Measurements from ENCODE around the gene RPL29. TPM values are rescaled to one million over a fixed set of nuclear protein-coding genes. Genes with fewer than 3 reads are reported as not detected.
A peak's percentile ranks its signal among the peaks of the same experiment; 100 is the strongest.

The RPL29 gene
- total RNA-seq, 1 donor, result 759 TPM

- TF ChIP-seq, protein P1, sequence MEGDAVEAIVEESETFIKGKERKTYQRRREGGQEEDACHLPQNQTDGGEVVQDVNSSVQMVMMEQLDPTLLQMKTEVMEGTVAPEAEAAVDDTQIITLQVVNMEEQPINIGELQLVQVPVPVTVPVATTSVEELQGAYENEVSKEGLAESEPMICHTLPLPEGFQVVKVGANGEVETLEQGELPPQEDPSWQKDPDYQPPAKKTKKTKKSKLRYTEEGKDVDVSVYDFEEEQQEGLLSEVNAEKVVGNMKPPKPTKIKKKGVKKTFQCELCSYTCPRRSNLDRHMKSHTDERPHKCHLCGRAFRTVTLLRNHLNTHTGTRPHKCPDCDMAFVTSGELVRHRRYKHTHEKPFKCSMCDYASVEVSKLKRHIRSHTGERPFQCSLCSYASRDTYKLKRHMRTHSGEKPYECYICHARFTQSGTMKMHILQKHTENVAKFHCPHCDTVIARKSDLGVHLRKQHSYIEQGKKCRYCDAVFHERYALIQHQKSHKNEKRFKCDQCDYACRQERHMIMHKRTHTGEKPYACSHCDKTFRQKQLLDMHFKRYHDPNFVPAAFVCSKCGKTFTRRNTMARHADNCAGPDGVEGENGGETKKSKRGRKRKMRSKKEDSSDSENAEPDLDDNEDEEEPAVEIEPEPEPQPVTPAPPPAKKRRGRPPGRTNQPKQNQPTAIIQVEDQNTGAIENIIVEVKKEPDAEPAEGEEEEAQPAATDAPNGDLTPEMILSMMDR (IDR thresholded peaks at IDR 0.05; ENCODE audit: insufficient read depth, low read depth, low read length), result no peak
- H3K4me3 ChIP-seq (ENCODE audit: low read depth, low read length), result peak within 1 kb of the TSS; percentile 66
- DNase-seq (ENCODE audit: low read depth), result peak; percentile 91
These were observed 12.7 kb downstream of the RPL29 start, which contains the start of gene ACY1 for GRCh38 chr3:51982838-51983577. Gene ACY1 (plus strand): TSS chr3:51983535. CDS start chr3:51984065, 530 bp downstream.

DNA sequence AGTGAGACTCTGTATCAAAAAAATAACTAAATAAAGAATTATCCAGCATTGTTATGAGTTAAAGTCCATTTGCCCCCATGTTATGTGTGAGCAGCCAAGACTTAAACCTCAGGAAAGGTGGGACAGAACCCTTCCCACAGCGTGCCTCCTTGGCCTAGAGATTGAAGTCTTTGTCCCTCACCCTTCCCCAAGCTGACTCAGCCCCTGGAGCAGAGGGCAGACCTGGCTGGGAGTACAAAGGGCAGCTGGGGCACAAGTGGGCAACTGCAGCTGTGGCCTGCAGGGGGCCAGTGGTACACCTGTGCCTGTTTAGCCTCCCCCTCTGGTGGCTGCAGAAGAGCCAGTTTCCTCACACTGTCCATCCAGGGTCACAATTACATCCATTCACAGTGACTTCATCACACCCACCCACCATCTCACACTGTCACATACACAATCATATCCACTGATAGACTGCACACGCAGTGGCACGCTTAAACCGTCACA is 13.3 kb downstream of the RPL29 start:
- TF ChIP-seq, protein P1 (IDR thresholded peaks at IDR 0.05; ENCODE audit: insufficient read depth, low read depth, low read length), result peak; percentile 54
- H3K4me3 ChIP-seq (ENCODE audit: low read depth, low read length), result peak overlapping the region; percentile 66
- DNase-seq (ENCODE audit: low read depth), result no peak

DNA sequence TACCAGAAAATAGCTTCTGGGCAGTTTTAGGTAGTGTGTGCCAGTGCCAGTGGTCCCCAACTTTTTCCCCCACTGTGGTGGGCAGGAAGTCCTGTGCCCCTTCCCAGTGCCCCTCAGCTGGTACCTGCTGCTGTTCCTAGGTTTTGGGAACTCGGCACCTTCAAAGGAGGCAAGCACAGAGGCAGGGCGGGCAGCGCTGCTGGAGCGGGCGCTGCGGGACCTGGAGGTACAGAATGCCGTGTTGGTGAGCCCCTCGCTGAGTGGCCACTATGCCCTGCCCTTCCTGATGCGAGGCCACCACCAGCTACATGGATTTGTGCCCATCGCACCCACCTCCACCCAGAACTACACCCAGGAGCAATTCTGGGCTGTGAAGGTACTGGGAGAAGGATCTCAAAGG is 15.4 kb downstream of the RPL29 start:
- H3K4me3 ChIP-seq (ENCODE audit: low read depth, low read length), result no peak overlapping the region
- TF ChIP-seq, protein P1 (IDR thresholded peaks at IDR 0.05; ENCODE audit: insufficient read depth, low read depth, low read length), result no peak
- no peak for DNase-seq (ENCODE audit: low read depth)

GRCh38 chr3:51978143-51978502 is 17.6 kb downstream of the RPL29 start:
- DNase-seq (ENCODE audit: low read depth), result no peak

DNA sequence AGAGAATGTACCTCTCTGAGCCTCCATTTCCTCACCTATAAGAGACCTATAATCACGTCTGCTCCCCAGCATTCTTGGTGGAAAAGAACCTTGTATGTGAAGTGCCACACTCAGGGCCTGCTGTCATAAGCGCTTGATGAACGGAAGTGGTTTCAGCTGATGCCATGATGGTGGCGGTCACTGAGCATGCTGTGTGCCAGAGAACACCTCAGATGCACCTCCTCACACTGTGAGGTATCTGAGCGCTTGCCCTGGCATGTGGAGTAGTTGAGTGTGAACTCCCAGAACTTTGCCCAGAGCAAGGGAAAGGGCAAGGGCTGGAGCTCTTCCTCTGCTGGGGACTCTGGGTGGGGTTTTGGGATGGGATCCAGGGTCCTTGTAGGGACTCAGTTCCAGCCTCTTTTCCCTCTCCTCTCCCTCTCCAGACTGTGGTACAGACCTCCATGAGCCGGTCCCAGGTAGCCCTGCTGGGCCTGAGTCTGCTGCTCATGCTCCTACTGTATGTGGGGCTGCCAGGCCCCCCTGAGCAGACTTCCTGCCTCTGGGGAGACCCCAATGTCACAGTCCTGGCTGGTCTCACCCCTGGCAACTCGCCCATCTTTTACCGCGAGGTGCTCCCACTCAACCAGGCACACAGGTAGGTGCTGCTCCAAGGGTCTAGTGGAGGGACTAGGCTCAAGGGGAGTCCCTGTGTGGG is 18.1 kb downstream of the RPL29 start:
- no peak overlapping the region for H3K4me3 ChIP-seq (ENCODE audit: low read depth, low read length)
- TF ChIP-seq, protein P1 (IDR thresholded peaks at IDR 0.05; ENCODE audit: insufficient read depth, low read depth, low read length), result no peak
- no peak for DNase-seq (ENCODE audit: low read depth)

More at GRCh38 chr3:51978143-51978502, 17.6 kb downstream of the RPL29 start:
- no peak overlapping the region for H3K4me3 ChIP-seq (ENCODE audit: low read depth, low read length)
- TF ChIP-seq, protein P1 (IDR thresholded peaks at IDR 0.05; ENCODE audit: insufficient read depth, low read depth, low read length), result no peak

DNA sequence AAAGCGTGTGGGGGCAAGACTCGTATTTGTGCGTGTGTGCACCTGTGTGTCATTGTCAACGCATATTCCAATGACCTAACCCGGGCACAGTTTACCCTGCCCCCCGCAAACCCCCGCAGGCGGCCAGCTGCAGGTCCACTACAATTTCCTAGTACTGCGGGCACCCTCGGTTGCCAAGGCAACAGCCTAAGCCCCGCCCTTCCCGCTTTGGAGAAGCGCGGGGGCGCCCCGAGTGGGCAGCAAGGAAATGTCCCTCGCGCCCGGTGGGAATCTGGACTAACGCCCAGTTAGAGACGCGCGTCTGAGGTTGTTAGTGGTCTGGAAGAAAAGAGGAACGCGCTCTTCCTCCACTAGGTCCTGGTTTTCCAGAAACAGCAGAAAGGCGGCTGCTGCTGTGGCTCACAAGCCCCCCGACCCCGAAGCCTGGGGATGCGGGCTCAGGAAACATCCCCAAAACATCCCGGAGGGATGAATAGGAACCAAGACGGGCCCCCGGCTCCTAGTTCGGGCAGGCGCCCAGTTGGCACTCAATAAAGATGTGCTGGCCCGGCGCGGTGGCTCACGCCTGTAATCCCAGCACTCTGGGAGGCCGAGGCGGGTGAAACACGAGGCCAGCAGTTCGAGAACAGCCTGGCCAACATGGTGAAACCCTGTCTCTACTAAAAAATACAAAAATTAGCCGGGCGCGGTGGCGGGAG is 19.7 kb downstream of the RPL29 start:
- peak overlapping the region; percentile 70 for H3K4me3 ChIP-seq (ENCODE audit: low read depth, low read length)
- TF ChIP-seq, protein P1 (IDR thresholded peaks at IDR 0.05; ENCODE audit: insufficient read depth, low read depth, low read length), result peak; percentile 17
- peak; percentile 80 for DNase-seq (ENCODE audit: low read depth)

Measured in fibroblast of villous mesenchyme (primary cell).